Naive thymus-derived CD4-positive, alpha-beta T cell (primary cell): ENCODE measurements around the gene CAMK2G. TPM values are rescaled to one million over a fixed set of nuclear protein-coding genes. Genes with fewer than 3 reads are reported as not detected.
A peak's percentile ranks its signal among the peaks of the same experiment; 100 is the strongest.

ENCODE experiments used
- ATAC-seq: fragments of 150-1000 bp; cut with Tn5 transposase; 2 replicates; pipeline ENCODE4 v1.10.0; 2021; ENCODE audit warnings: mild to moderate bottlenecking, moderate library complexity
- CTCF ChIA-PET: fragments of 350-600 bp; sonication (Branson Sonifier 250); formaldehyde crosslinking; loops from one replicate; lab custom pipeline; 2021; ENCODE audit warnings: antibody characterized with exemption; lab: Charles Lee
- POLR2A ChIA-PET: fragments of 350-600 bp; sonication (Branson Sonifier 250); formaldehyde crosslinking; loops from one replicate; lab custom pipeline; 2021; ENCODE audit warnings: antibody characterized with exemption, inconsistent platforms; lab: Charles Lee
- DNase-seq, 9 donors: peaks; one replicate each; pipeline versions ENCODE4 v3.0.0 to v3.0.0-alpha.2; 2020 to 2022; ENCODE audit warnings: mixed read lengths in 1 of 9
- H3K27ac ChIP-seq: one replicate; pipeline ENCODE4 v1.7.0; 2013; ENCODE audit warnings: mild to moderate bottlenecking, low read depth, low read length, moderate library complexity
- H3K27me3 ChIP-seq, 2 donors: one replicate each; pipeline ENCODE4 v1.7.0; 2013; ENCODE audit warnings: low read length in 2 of 2, mild to moderate bottlenecking in 2 of 2, moderate library complexity in 2 of 2; ENCODE audit not compliant: control insufficient read depth in 2 of 2, insufficient read depth in 2 of 2
- H3K36me3 ChIP-seq, 3 experiments: 1 replicate in 2 of 3; 2 replicates in 1 of 3; pipeline ENCODE4 v1.7.0; 2013; ENCODE audit warnings: low read length in 3 of 3, mild to moderate bottlenecking in 3 of 3, moderate library complexity in 1 of 3; ENCODE audit not compliant: insufficient read depth in 3 of 3, control insufficient read depth in 2 of 3
- H3K4me1 ChIP-seq, 2 donors: one replicate each; pipeline ENCODE4 v1.7.0; 2013; ENCODE audit warnings: low read length in 2 of 2, mild to moderate bottlenecking in 2 of 2, moderate library complexity in 1 of 2; ENCODE audit not compliant: control insufficient read depth in 2 of 2, insufficient read depth in 2 of 2
- H3K4me3 ChIP-seq: 2 replicates; pipeline ENCODE4 v1.7.0; 2013; ENCODE audit warnings: mild to moderate bottlenecking, low read length
- H3K9me3 ChIP-seq, 3 experiments: 1 replicate in 2 of 3; 2 replicates in 1 of 3; pipeline ENCODE4 v1.7.0; 2013; ENCODE audit warnings: low read length in 3 of 3; ENCODE audit not compliant: control insufficient read depth in 2 of 3
- H3K27ac Mint-ChIP-seq, 9 donors: one replicate each; pipeline ENCODE4 v1.8.0; 2020 to 2022; ENCODE audit warnings: mixed read lengths in 9 of 9, mild to moderate bottlenecking in 8 of 9, moderate library complexity in 5 of 9, inconsistent platforms in 2 of 9
- H3K27me3 Mint-ChIP-seq, 5 donors: one replicate each; pipeline ENCODE4 v1.8.0; 2021 to 2022; ENCODE audit warnings: mixed read lengths in 5 of 5, mild to moderate bottlenecking in 1 of 5
- H3K36me3 Mint-ChIP-seq, 5 donors: one replicate each; pipeline ENCODE4 v1.8.0; 2020 to 2022; ENCODE audit warnings: mixed read lengths in 5 of 5, mild to moderate bottlenecking in 3 of 5, inconsistent platforms in 1 of 5
- H3K4me1 Mint-ChIP-seq, 7 donors: one replicate each; pipeline ENCODE4 v1.8.0; 2020 to 2022; ENCODE audit warnings: mixed read lengths in 7 of 7, mild to moderate bottlenecking in 3 of 7, inconsistent platforms in 1 of 7
- H3K4me3 Mint-ChIP-seq, 10 donors: one replicate each; pipeline ENCODE4 v1.8.0; 2020 to 2022; ENCODE audit warnings: mild to moderate bottlenecking in 10 of 10, mixed read lengths in 10 of 10, moderate library complexity in 6 of 10, inconsistent platforms in 2 of 10
- H3K9me3 Mint-ChIP-seq, 11 donors: one replicate each; pipeline ENCODE4 v1.8.0; 2020 to 2022; ENCODE audit warnings: mixed read lengths in 11 of 11, mild to moderate bottlenecking in 4 of 11, inconsistent platforms in 1 of 11, moderate library complexity in 1 of 11
- intact Hi-C, 2 donors: fragments of 100-400 bp; cut with micrococcal nuclease; formaldehyde crosslinking; loops; one replicate each; pipeline ENCODE4 v1.15.1; 2023
- polyA plus RNA-seq, 2 donors: library from polyadenylated mRNA; unstranded; fragments of 300-500 nt; fragmentation: Illumina TruSeq; gene quantifications; one replicate each; pipeline ENCODE4 v1.2.3, GENCODE V29; 2021
- total RNA-seq, 6 experiments: library from RNA in 5 of 6; stranded (reverse) in 5 of 6; gene quantifications; 1 replicate in 5 of 6; 2 replicates in 1 of 6; pipeline ENCODE4 v1.2.3 and lab custom pipeline; 2021 to 2026

The CAMK2G gene
- total and polyA plus RNA-seq, 7 experiments from 2014 or later = 5.6 to 70.9 (median 54.6) TPM

GRCh38 chr10:73906524-73907447, 32.4 kb upstream of the CAMK2G start:
- Histone ChIP-seq H3K9me3 (no peaks in the 10 kb centered on the region), H3K36me3 (no peaks in the 10 kb centered on the region), H3K27me3 (peaks cover 10 to 21% of the 10 kb centered on the region in 2 donors), H3K4me1 (peaks cover 12 to 14% of the 10 kb centered on the region in 2 donors), H3K4me3 (no peak overlapping the region), H3K27ac (no peak overlapping the region)
- Mint-ChIP-seq H3K4me1 (peaks cover 15 to 42% (median 27%) of the 10 kb centered on the region in 7 donors), H3K9me3 (no peaks in the 10 kb centered on the region), H3K27ac (no peak overlapping the region), H3K27me3 (peaks cover 35 to 51% (median 48%) of the 10 kb centered on the region in 5 donors), H3K36me3 (peaks cover 0 to 8% (median 0%) of the 10 kb centered on the region in 5 donors), H3K4me3 (no peak overlapping the region)
- ChIA-PET POLR2A (no interaction called here), CTCF (no interaction called here)
- intact Hi-C loops = no loop called here
- ATAC-seq = peak; percentile 14
- no peak for DNase-seq

- Mint-ChIP-seq H3K27me3 (peaks cover 33 to 41% (median 39%) of the 10 kb centered on the region in 5 donors), H3K36me3 (peaks cover 0 to 10% (median 0%) of the 10 kb centered on the region in 5 donors), H3K4me1 (peaks cover 5 to 33% (median 17%) of the 10 kb centered on the region in 7 donors), H3K4me3 (no peak overlapping the region), H3K9me3 (no peaks in the 10 kb centered on the region), H3K27ac (no peak overlapping the region)
- peaks cover 8 to 17% of the 10 kb centered on the region in 2 donors for H3K27me3 ChIP-seq
- H3K9me3 ChIP-seq = no peaks in the 10 kb centered on the region
- intact Hi-C loops = no loop called here
- ChIA-PET CTCF (no interaction called here), POLR2A (interaction anchor here (0.6 kb wide), 1 partner anchor 25 kb away, joined by 3 read pairs; no protein-coding TSS in a partner anchor)
- ATAC-seq (no peak), DNase-seq (no peak)
- no peak overlapping the region for H3K4me3 ChIP-seq
- peaks cover 4 to 6% of the 10 kb centered on the region in 2 donors for H3K4me1 ChIP-seq
- no peaks in the 10 kb centered on the region for H3K36me3 ChIP-seq
- no peak overlapping the region for H3K27ac ChIP-seq
Measured at GRCh38 chr10:73905256-73906020, 31.1 kb upstream of the CAMK2G start.

GRCh38 chr10:73902351-73902750, 28.0 kb upstream of the CAMK2G start:
- H3K27ac ChIP-seq = no peak overlapping the region
- intact Hi-C loops = no loop called here
- peak; percentile 58 for ATAC-seq
- no peaks in the 10 kb centered on the region for H3K9me3 ChIP-seq
- no peaks in the 10 kb centered on the region for H3K4me1 ChIP-seq
- H3K36me3 ChIP-seq = no peaks in the 10 kb centered on the region
- no peak overlapping the region for H3K27ac Mint-ChIP-seq
- H3K27me3 Mint-ChIP-seq = peaks cover 15 to 32% (median 19%) of the 10 kb centered on the region in 5 donors
- H3K27me3 ChIP-seq = no peaks in the 10 kb centered on the region
- peaks cover 0 to 8% (median 0%) of the 10 kb centered on the region in 7 donors for H3K4me1 Mint-ChIP-seq
- no peak overlapping the region for H3K4me3 Mint-ChIP-seq
- POLR2A ChIA-PET = no interaction called here
- H3K4me3 ChIP-seq = no peak overlapping the region
- no peaks in the 10 kb centered on the region for H3K9me3 Mint-ChIP-seq
- DNase-seq = no peak
- H3K36me3 Mint-ChIP-seq = peaks cover 0 to 15% (median 0%) of the 10 kb centered on the region in 5 donors
- CTCF ChIA-PET = interaction anchor here (1.1 to 1.2 kb wide), 3 partner anchors 14 to 38 kb away, joined by 3 to 6 read pairs (median 3); no protein-coding TSS in a partner anchor

GRCh38 chr10:73901261-73901660, 26.9 kb upstream of the CAMK2G start:
- Mint-ChIP-seq H3K36me3 (peaks cover 0 to 15% (median 0%) of the 10 kb centered on the region in 5 donors), H3K4me1 (peaks cover 0 to 3% (median 0%) of the 10 kb centered on the region in 7 donors), H3K27me3 (peaks cover 7 to 37% (median 12%) of the 10 kb centered on the region in 5 donors), H3K4me3 (no peak overlapping the region), H3K27ac (no peak overlapping the region), H3K9me3 (no peaks in the 10 kb centered on the region)
- DNase-seq = no peak
- ChIA-PET CTCF (interaction anchor here (2.4 kb wide), 1 partner anchor 39 kb away, joined by 7 read pairs; no protein-coding TSS in a partner anchor), POLR2A (no interaction called here)
- ATAC-seq = no peak
- no peaks in the 10 kb centered on the region for H3K9me3 ChIP-seq
- intact Hi-C loops = no loop called here
- no peak overlapping the region for H3K27ac ChIP-seq
- no peaks in the 10 kb centered on the region for H3K4me1 ChIP-seq
- no peaks in the 10 kb centered on the region for H3K27me3 ChIP-seq
- no peaks in the 10 kb centered on the region for H3K36me3 ChIP-seq
- H3K4me3 ChIP-seq = no peak overlapping the region

GRCh38 chr10:73900064-73900463, 25.7 kb upstream of the CAMK2G start:
- no peaks in the 10 kb centered on the region for H3K36me3 ChIP-seq
- Mint-ChIP-seq H3K4me1 (peaks cover 0 to 3% (median 0%) of the 10 kb centered on the region in 7 donors), H3K36me3 (peaks cover 0 to 12% (median 0%) of the 10 kb centered on the region in 5 donors), H3K27me3 (peaks cover under 1 to 31% (median 5%) of the 10 kb centered on the region in 5 donors), H3K9me3 (no peaks in the 10 kb centered on the region), H3K4me3 (no peak overlapping the region), H3K27ac (peak overlapping the region in 2 of 9 donors; percentile 40 to 65)
- no peak overlapping the region for H3K4me3 ChIP-seq
- intact Hi-C loops = no loop called here
- DNase-seq = no peak
- H3K27ac ChIP-seq = no peak overlapping the region
- no peaks in the 10 kb centered on the region for H3K9me3 ChIP-seq
- H3K4me1 ChIP-seq = no peaks in the 10 kb centered on the region
- ChIA-PET POLR2A (interaction anchor here (1.0 kb wide), 1 partner anchor 82 kb away, joined by 7 read pairs; no protein-coding TSS in a partner anchor), CTCF (interaction anchor here (0.9 to 2.4 kb wide), 3 partner anchors 10 to 40 kb away, joined by 3 to 7 read pairs (median 4); no protein-coding TSS in a partner anchor)
- H3K27me3 ChIP-seq = no peaks in the 10 kb centered on the region
- ATAC-seq = no peak

- Histone ChIP-seq H3K27me3 (no peaks in the 10 kb centered on the region), H3K4me1 (no peaks in the 10 kb centered on the region), H3K4me3 (no peak overlapping the region), H3K36me3 (no peaks in the 10 kb centered on the region), H3K9me3 (no peaks in the 10 kb centered on the region), H3K27ac (no peak overlapping the region)
- peaks cover 0 to 3% (median 0%) of the 10 kb centered on the region in 7 donors for H3K4me1 Mint-ChIP-seq
- no peaks in the 10 kb centered on the region for H3K9me3 Mint-ChIP-seq
- peaks cover 0 to 29% (median 5%) of the 10 kb centered on the region in 5 donors for H3K27me3 Mint-ChIP-seq
- ATAC-seq (no peak), DNase-seq (no peak)
- H3K27ac Mint-ChIP-seq = no peak overlapping the region
- ChIA-PET POLR2A (interaction anchor here (1.0 kb wide), 1 partner anchor 82 kb away, joined by 7 read pairs; no protein-coding TSS in a partner anchor), CTCF (interaction anchor here (0.8 to 2.4 kb wide), 3 partner anchors 13 to 41 kb away, joined by 3 to 7 read pairs (median 4); no protein-coding TSS in a partner anchor)
- no peak overlapping the region for H3K4me3 Mint-ChIP-seq
- intact Hi-C loops = no loop called here
- peaks cover 0 to 12% (median 0%) of the 10 kb centered on the region in 5 donors for H3K36me3 Mint-ChIP-seq
Measured at GRCh38 chr10:73899423-73899822, 25.1 kb upstream of the CAMK2G start.
